GM12878 (cell line): Measurements from ENCODE around the gene SLC4A2.

ENCODE experiments used
- BRCA1 ChIP-seq: IDR thresholded peaks from 2 replicates; pipeline ENCODE4 v1.6.1; 2011; ENCODE audit warnings: low read depth, low read length, improper control_type of control experiment
- CTCF ChIP-seq, 3 experiments: IDR thresholded peaks in 2 of 3; conservative IDR thresholded peaks in 1 of 3; 2 replicates each; pipeline ENCODE4 v1.5.1; 2011; ENCODE audit warnings: low read depth in 3 of 3, low read length in 3 of 3, mild to moderate bottlenecking in 3 of 3, control low read depth in 2 of 3, moderate library complexity in 2 of 3, inconsistent platforms in 1 of 3, mixed read lengths in 1 of 3; ENCODE audit not compliant: control insufficient read depth in 2 of 3, insufficient read depth in 1 of 3; ENCODE audit errors: extremely low read depth in 1 of 3
- IRF4 ChIP-seq: IDR thresholded peaks from 2 replicates; pipeline ENCODE4 v1.6.1; 2011; ENCODE audit warnings: low read depth, low read length
- MTA2 ChIP-seq: fragments of 450-650 bp; IDR thresholded peaks from 2 replicates; pipeline ENCODE4 v1.6.1; 2016; ENCODE audit warnings: low read depth, mild to moderate bottlenecking, moderate library complexity
- MYB ChIP-seq: fragments of 150-350 bp; IDR thresholded peaks from 2 replicates; pipeline ENCODE4 v1.6.1; 2014; ENCODE audit warnings: mild to moderate bottlenecking, low read depth, low read length, borderline replicate concordance
- NR2C2 ChIP-seq: IDR thresholded peaks from 2 replicates; pipeline ENCODE4 v1.6.1; 2011; ENCODE audit warnings: borderline replicate concordance, low read depth; ENCODE audit not compliant: control insufficient read depth, insufficient read length
- POLR2A ChIP-seq: IDR thresholded peaks from 2 replicates; pipeline ENCODE4 v1.6.1; 2011; ENCODE audit warnings: low read depth, mild to moderate bottlenecking, low read length
- POLR2AphosphoS5 ChIP-seq: IDR thresholded peaks from 2 replicates; pipeline ENCODE4 v1.6.1; 2011; ENCODE audit warnings: mild to moderate bottlenecking, low read length, inconsistent platforms
- SP1 ChIP-seq: IDR thresholded peaks from one replicate; pipeline ENCODE4 v1.6.1; 2011; ENCODE audit warnings: low read depth, low read length
- SREBF2 ChIP-seq: IDR thresholded peaks from 2 replicates; pipeline ENCODE4 v1.6.1; 2012; ENCODE audit warnings: mild to moderate bottlenecking, low read length
- ZNF207 ChIP-seq: fragments of 450-650 bp; IDR thresholded peaks from 2 replicates; pipeline ENCODE4 v1.6.1; 2014; ENCODE audit warnings: antibody characterized with exemption, mild to moderate bottlenecking, borderline replicate concordance
- TF ChIP-seq, protein P1 (sequence below): IDR thresholded peaks from 2 replicates; pipeline ENCODE4 v1.6.1; 2012; ENCODE audit warnings: improper control_type of control experiment, low read depth, low read length; ENCODE audit not compliant: insufficient replicate concordance

DNA sequence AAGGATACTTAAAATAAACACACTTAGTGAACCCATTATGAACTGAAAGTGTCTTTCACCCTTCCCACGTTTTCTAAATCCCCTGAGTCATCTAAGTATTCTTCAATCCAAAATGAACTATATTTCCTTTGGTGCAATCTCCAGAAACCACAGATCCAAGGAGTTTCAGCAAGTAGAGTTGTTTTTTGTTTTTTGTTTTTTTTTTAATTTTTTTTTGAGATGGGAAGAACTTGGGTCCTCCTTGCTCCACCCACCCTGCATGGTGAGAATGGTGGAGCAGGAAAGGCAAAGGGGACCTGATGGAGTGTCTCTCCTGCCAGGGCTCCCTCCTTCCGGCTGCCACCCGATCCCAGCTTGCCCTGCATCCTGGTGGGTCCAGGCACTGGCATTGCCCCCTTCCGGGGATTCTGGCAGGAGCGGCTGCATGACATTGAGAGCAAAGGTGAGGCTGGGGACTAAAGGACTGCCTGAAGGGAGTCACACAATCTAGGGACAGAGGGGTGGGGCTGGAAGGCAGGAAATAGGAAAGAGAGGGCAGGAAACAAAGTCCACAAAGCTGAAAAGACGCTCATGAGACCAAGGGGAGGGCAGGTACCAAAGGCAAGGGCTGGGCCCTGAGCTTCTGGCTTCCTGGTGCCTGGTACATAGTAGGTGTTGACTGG is 47.2 kb upstream of the SLC4A2 start:
- TF ChIP-seq MTA2 (no peak), POLR2AphosphoS5 (no peak), POLR2A (no peak), SREBF2 (no peak), CTCF (IDR thresholded peaks at IDR 0.05 in 2 of 3, conservative IDR thresholded peaks at IDR 0.05 in 1 of 3; ENCODE audit: control insufficient read depth in 2 of 3, extremely low read depth in 1 of 3, insufficient read depth in 1 of 3, low read depth in 3 of 3, low read length in 3 of 3) (no peak), BRCA1 (no peak), IRF4 (no peak), SP1 (no peak), NR2C2 (no peak), MYB (no peak), ZNF207 (no peak)
- TF ChIP-seq, protein P1, sequence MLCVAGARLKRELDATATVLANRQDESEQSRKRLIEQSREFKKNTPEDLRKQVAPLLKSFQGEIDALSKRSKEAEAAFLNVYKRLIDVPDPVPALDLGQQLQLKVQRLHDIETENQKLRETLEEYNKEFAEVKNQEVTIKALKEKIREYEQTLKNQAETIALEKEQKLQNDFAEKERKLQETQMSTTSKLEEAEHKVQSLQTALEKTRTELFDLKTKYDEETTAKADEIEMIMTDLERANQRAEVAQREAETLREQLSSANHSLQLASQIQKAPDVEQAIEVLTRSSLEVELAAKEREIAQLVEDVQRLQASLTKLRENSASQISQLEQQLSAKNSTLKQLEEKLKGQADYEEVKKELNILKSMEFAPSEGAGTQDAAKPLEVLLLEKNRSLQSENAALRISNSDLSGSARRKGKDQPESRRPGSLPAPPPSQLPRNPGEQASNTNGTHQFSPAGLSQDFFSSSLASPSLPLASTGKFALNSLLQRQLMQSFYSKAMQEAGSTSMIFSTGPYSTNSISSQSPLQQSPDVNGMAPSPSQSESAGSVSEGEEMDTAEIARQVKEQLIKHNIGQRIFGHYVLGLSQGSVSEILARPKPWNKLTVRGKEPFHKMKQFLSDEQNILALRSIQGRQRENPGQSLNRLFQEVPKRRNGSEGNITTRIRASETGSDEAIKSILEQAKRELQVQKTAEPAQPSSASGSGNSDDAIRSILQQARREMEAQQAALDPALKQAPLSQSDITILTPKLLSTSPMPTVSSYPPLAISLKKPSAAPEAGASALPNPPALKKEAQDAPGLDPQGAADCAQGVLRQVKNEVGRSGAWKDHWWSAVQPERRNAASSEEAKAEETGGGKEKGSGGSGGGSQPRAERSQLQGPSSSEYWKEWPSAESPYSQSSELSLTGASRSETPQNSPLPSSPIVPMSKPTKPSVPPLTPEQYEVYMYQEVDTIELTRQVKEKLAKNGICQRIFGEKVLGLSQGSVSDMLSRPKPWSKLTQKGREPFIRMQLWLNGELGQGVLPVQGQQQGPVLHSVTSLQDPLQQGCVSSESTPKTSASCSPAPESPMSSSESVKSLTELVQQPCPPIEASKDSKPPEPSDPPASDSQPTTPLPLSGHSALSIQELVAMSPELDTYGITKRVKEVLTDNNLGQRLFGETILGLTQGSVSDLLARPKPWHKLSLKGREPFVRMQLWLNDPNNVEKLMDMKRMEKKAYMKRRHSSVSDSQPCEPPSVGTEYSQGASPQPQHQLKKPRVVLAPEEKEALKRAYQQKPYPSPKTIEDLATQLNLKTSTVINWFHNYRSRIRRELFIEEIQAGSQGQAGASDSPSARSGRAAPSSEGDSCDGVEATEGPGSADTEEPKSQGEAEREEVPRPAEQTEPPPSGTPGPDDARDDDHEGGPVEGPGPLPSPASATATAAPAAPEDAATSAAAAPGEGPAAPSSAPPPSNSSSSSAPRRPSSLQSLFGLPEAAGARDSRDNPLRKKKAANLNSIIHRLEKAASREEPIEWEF: no peak
